HG02970 (cell line): ENCODE results near the gene SUPT3H.

Experiments
- ATAC-seq: cut with Tn5 transposase; IDR thresholded peaks from one replicate; pipeline ENCODE4 v1.9.1; 2021; ENCODE audit warnings: mild to moderate bottlenecking, moderate library complexity, moderate number of reproducible peaks; ENCODE audit not compliant: unreplicated experiment, low FRiP score

Gene SUPT3H

GRCh38 chr6:44859901-44860410, 517.8 kb downstream of the SUPT3H start:
- no peak for ATAC-seq

GRCh38 chr6:44858998-44859397, 518.7 kb downstream of the SUPT3H start:
- ATAC-seq: no peak

- no peak for ATAC-seq
Observed at GRCh38 chr6:44856479-44856878, 521.3 kb downstream of the SUPT3H start.

- no peak for ATAC-seq
Observed at GRCh38 chr6:44855562-44856411, 521.9 kb downstream of the SUPT3H start.

- no peak for ATAC-seq
Observed at GRCh38 chr6:44854712-44855443, 522.9 kb downstream of the SUPT3H start.

GRCh38 chr6:44851176-44851575, 526.6 kb downstream of the SUPT3H start:
- ATAC-seq: no peak

GRCh38 chr6:44850312-44850711, 527.4 kb downstream of the SUPT3H start:
- ATAC-seq: no peak

GRCh38 chr6:44849806-44850205, 527.9 kb downstream of the SUPT3H start:
- no peak for ATAC-seq

GRCh38 chr6:44843734-44844133, 534.0 kb downstream of the SUPT3H start:
- ATAC-seq: no peak

GRCh38 chr6:44842616-44843015, 535.1 kb downstream of the SUPT3H start:
- no peak for ATAC-seq

- ATAC-seq: no peak
Observed at GRCh38 chr6:44841829-44842228, 535.9 kb downstream of the SUPT3H start.

- ATAC-seq: no peak
Observed at GRCh38 chr6:44837741-44838140, 540.0 kb downstream of the SUPT3H start.

- ATAC-seq: no peak
Observed at GRCh38 chr6:44837255-44837654, 540.5 kb downstream of the SUPT3H start.

GRCh38 chr6:44833248-44833647, 544.5 kb downstream of the SUPT3H start:
- ATAC-seq: no peak

GRCh38 chr6:44831002-44831610, 546.6 kb downstream of the SUPT3H start:
- ATAC-seq: no peak

- ATAC-seq: no peak
Observed at GRCh38 chr6:44829836-44830235, 547.9 kb downstream of the SUPT3H start.

GRCh38 chr6:44828780-44829179, 549.0 kb downstream of the SUPT3H start:
- no peak for ATAC-seq

- ATAC-seq: no peak
Observed at GRCh38 chr6:44826025-44826676, 551.6 kb downstream of the SUPT3H start.

GRCh38 chr6:44825273-44825672, 552.5 kb downstream of the SUPT3H start:
- ATAC-seq: no peak

GRCh38 chr6:44824567-44824966, 553.2 kb downstream of the SUPT3H start:
- ATAC-seq: no peak

GRCh38 chr6:44820759-44821158, 557.0 kb downstream of the SUPT3H start:
- no peak for ATAC-seq
